Measurements from ENCODE around the gene PVALEF. TPM values are rescaled to one million over a fixed set of nuclear protein-coding genes. Genes with fewer than 3 reads are reported as not detected.

The PVALEF gene
- total and polyA plus RNA-seq, 2 of the 13 experiments (the other 11 are each of a cell fraction or from before 2014, with no cell fraction given), result 0.18 TPM

- H4K20me1 ChIP-seq (ENCODE audit: insufficient read depth, low read length), result no peaks in the 10 kb centered on the region; the same call in 1 of the 2 replicates
- FAIRE-seq (no peak), ATAC-seq (no peak), DNase-seq (ENCODE audit: low spot score) (no peak)
- WGBS (ENCODE audit: low lambda C conversion rate), result 76% methylated on average over 11 of the region's 11 CpGs
- CTCF ChIA-PET (ENCODE audit: low intra/inter-chr PET ratio, low total read pairs), result no interaction called here
- H3K27me3 ChIP-seq (ENCODE audit: control insufficient read depth in 1 of 2, insufficient read depth in 2 of 2, low read length in 2 of 2), result no peaks in the 10 kb centered on the region
- peaks cover 12% of the 10 kb centered on the region for H3K79me2 ChIP-seq (ENCODE audit: insufficient read depth, low read length)
- peak overlapping the region; percentile 87 for H3K4me2 ChIP-seq (ENCODE audit: low read depth, low read length)
- no peaks in the 10 kb centered on the region for H3K9me3 ChIP-seq (ENCODE audit: low read length)
- peak overlapping the region; percentile 76 for H3K9ac ChIP-seq (ENCODE audit: insufficient read depth, low read depth, low read length)
- H3K4me3 ChIP-seq (replicated peaks in 1 of 3; ENCODE audit: insufficient read depth in 1 of 3, low read depth in 2 of 3, low read length in 3 of 3), result peak overlapping the region; percentile 44 to 71 (median 47); a peak in 4 of 6 replicates
- BruUV-seq (replicated peaks), result TSS peak; percentile 58
- H3K4me1 ChIP-seq (ENCODE audit: insufficient read depth, low read length), result peaks cover 32% of the 10 kb centered on the region
- H3K36me3 ChIP-seq (replicated peaks in 1 of 2; ENCODE audit: control insufficient read depth in 1 of 2, insufficient read depth in 2 of 2, low read length in 2 of 2), result peaks cover 5 to 6% of the 10 kb centered on the region in 2 experiments; a peak in 4 of 5 replicates
- no peak overlapping the region for H2AFZ ChIP-seq (ENCODE audit: low read length)
- peak overlapping the region; percentile 56 for H3K27ac ChIP-seq (ENCODE audit: extremely low read length, insufficient read depth, low read length)
- in situ Hi-C loops (cut with HindIII; ENCODE audit: extremely low pct_ligation_motif_present, low pct_unique_long_range_greater_than_20kb) (no loop called here), intact Hi-C loops (cut with micrococcal nuclease; ENCODE audit: unreplicated experiment) (loop anchor here (1.0 to 5.0 kb wide), 2 partner anchors 16 to 81 kb away; partner anchors contain the start of genes NDUFAF8 and TEPSIN)
- POLR2A ChIA-PET, result no interaction called here
- TF ChIP-seq SP5 (CRISPR knock-in tag; IDR thresholded peaks at IDR 0.05; ENCODE audit: borderline replicate concordance, low read depth) (no peak), MAX (IDR thresholded peaks at IDR 0.05) (no peak), TERF1 (CRISPR knock-in tag; IDR thresholded peaks at IDR 0.05) (0 out of 2 replicates have a peak, but pooled peaks have one; percentile 15), ZMAT3 (CRISPR knock-in tag; conservative IDR thresholded peaks at IDR 0.05) (peak; percentile 3; the same call in 1 of the 2 replicates), TCF7L2 (IDR thresholded peaks at IDR 0.05; ENCODE audit: low read depth, low read length) (no peak), ZKSCAN5 (CRISPR knock-in tag; IDR thresholded peaks at IDR 0.05) (no peak), ZNF646 (CRISPR knock-in tag; IDR thresholded peaks at IDR 0.05) (0 out of 2 replicates have a peak, but pooled peaks have one; percentile 8), ZNF567 (CRISPR knock-in tag; IDR thresholded peaks at IDR 0.05; ENCODE audit: borderline replicate concordance) (no peak), ZC3H4 (CRISPR knock-in tag; IDR thresholded peaks at IDR 0.05; ENCODE audit: borderline replicate concordance) (0 out of 2 replicates have a peak, but pooled peaks have one; percentile 27), AGO1 (IDR thresholded peaks at IDR 0.05; ENCODE audit: low read depth, low read length, poor library complexity, severe bottlenecking) (no peak), SRF (IDR thresholded peaks at IDR 0.05; ENCODE audit: low read depth, low read length) (no peak), SOX13 (IDR thresholded peaks at IDR 0.05) (no peak), SOX13 (CRISPR knock-in tag; conservative IDR thresholded peaks at IDR 0.05 in 1 of 2, IDR thresholded peaks at IDR 0.05 in 1 of 2) (no peak), ZNF331 (CRISPR knock-in tag; IDR thresholded peaks at IDR 0.05) (peak; percentile 7; the same call in 1 of the 2 replicates)
These were observed 58.4 kb downstream of the PVALEF start for GRCh38 chr17:81223762-81224130.
